ENCODE data around the gene FUT8. TPM values are rescaled to one million over a fixed set of nuclear protein-coding genes. Genes with fewer than 3 reads are reported as not detected.

Gene FUT8
- 113 and 117 TPM in 2 replicates for total RNA-seq

DNA sequence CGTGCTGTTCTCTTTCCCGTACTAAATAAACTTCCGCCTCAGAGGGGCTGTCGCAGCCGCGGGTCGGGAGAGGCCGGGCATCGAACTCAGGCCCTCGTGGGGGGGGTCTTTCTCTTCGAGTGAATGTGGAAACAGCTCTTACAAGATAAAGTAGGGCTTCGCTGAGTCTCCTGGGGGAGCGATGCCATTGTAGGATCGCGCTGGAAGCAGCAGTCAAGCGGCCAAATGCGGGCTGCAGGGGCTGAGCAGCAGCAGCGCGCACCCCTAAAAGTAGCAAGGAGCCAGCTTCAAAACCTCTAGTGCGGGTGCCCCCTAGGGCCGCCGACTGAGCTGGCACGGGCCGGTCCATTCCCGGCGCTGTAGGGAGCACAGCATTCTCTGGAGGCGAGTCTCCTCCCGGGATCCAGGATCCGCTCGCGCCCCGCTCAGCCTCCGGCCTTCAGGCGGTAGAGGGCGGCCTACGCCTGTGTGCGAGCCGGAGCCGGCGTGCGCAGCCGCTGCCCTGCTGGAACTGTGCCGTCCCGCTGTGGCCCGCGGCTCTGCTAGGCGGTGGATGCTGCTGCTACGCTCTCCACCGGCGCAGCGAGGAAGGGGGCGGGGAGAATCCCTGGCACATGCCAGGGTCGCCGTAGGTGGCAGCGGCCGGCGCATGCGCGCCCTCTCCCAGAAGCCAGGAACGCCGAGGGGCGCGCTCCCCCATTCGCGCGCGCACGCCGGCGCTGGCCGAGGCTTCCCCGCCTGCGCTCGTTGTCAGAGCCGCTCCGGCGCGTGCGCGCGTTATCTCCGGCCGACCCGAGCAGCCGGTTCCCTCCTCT lies at the start of gene FUT8:
Gene FUT8 (plus strand): TSS at position 699 of the 815 bp plus-strand sequence. CDS start 148,834 bp downstream, outside the sequence.
- intact Hi-C loops (cut with micrococcal nuclease), result loop anchor here (1.0 to 10.0 kb wide), 12 partner anchors 75 to 1833 kb away; partner anchors contain the start of genes MAX and PALS1

DNA sequence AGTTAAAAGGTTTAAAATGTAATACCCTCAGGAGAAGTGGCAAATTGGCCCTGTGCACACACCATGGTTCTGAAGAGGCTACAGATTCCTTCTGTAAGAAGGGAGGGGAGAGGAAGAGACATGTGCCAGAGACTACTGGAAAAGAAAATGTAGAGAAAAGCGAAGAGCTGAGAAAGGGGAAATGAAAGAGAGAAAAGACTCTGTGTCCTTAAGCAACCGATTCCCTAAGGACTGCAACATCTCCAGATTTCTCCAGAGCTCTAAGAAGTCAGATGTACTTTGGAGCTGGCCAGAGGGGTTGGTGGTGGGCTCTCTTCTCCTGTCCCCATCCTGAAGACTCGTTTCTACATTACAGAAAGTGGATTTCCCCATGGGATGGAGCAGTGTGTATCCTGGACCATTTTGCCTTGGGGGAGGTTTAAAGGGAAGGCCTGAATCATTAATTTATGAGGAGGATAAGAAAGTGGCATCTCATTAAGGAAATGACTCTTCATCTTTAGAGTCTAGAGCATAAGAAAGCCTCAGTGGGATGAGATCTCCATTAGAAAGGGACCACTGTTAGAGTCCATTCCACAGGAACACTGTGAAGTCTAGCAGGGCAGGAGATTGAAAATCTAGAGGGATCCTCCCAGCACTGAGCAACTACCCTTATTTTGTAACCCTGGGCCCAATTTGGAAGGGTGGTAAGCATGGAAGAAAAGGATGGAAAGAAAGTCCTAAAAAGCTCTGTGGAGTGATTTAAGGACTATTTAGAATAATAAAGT lies 45.5 kb upstream of the FUT8 start:
- intact Hi-C loops (cut with micrococcal nuclease), result no loop called here

DNA sequence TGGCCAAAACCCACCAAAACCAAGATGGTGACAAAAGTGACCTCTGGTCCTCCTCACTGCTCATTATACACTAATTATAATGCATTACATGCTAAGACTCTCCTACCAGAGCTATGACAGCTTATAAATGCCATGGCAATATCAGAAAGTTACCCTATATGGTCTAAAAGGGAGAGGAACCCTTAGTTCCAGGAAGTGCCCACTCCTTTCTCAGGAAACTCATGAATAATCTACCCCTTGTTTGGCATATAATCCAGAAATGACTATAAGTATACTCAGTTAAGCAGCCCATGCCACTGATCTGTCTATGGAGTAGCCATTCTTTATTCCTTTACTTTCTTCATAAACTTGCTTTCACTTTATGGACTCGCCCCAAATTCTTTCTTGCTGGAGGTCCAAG lies 43.0 kb upstream of the FUT8 start:
- intact Hi-C loops (cut with micrococcal nuclease), result no loop called here

DNA sequence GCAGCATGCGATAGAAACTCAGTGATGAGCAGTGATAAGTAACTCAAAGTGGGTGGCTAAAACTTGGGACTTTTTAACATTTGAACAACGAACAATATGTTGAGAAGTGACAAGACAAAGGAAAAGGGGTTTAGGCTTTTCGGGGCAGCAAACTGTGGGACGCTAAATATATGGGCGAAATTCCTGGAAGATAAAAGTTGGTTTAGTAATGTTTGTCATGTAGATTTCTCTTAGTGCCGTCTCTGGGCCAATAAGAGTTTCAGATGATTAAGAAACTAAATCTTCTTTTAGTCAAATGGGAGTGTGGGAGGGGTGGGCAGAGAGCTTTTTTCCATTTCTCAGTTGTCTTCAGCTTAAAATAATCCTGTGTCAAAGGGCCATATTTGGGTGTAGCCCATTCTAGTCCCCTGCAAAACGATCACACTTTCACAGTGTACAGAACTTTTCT lies 41.7 kb upstream of the FUT8 start:
- intact Hi-C loops (cut with micrococcal nuclease), result no loop called here

DNA sequence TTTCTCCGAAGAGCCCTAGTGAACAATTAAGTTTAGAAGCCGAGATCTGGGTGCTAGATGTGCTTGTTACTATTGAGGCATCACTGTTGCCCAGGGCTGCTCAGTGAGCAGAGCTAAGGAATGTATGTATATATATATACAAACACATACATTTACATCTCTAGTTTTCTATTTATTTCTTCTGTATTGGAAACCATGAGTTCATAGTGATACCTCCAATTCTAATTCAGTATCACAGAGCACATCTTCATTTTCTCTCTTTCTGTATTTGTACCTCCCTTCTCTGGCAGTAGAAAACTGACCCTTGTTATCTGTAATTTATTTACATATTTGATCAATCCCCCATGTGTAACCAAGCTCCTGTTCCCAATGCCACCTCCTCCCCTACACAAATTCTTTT lies 40.7 kb upstream of the FUT8 start:
- intact Hi-C loops (cut with micrococcal nuclease), result no loop called here

DNA sequence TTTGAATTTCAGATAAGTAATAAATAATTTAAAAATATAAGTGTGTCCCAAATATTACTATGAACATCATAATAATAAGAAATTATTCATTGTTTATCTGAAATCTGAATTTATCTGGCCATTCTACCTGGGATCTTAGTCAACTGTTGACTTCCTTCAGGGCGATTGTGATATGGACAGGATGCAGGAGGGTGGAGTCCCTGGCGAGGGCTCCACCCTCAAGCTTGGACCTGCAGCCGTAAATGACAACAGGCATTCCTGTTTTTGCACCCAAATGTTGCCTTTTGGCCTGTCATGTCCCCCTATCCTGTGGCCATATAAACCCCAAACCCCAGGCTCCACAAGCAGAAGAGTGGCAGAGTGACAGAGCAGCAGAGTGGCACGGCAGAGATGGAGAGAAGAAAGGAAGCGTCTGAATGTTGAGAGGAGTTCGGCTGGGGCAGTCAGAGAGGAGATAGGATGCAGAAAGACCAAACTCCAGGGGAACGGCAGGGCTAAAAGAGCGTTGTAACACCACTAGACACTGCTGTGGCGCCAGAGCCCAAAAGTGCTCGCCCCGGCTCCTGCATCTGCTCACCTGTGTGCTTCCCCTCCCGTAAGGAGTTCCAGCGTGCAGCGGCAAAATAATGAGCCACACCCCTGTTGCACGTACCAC lies 39.4 kb upstream of the FUT8 start:
- intact Hi-C loops (cut with micrococcal nuclease), result no loop called here

DNA sequence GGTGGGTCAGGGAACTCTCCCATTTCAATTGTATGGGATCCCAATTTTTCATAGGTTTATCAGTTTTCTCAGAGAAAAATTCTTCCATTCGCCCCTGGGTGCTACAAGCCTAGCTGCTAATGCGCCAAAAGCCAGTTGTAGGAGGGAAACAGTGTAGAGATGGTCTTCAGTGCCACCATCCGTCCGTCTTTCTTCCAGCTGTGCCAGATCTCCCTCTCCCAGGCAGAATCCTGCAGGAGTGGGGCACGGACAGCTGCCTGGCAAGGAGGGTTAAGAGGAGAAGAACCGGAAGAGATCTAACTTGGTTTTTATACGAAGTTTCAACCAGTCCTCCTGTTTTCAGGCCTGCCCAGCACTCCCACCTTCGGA lies 38.9 kb upstream of the FUT8 start:
- intact Hi-C loops (cut with micrococcal nuclease), result no loop called here

DNA sequence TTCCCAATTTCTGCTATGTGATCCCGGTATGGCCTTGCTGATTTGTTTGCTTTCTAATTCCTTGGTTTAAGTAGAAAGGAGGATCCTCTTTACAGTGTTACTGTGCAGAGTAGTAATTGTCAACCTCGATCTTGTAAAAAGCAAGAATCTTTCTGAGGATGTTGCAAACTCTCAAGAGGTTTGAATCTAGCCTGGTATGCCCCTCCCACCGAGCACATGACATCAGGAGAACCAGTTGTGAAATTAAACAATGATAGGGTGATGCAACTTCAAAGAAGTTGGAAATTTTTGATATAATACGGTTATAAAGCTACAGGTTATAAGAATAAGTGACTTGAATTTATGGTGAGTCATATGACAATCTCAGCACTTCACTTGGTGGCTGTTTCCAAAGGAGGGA lies 35.0 kb upstream of the FUT8 start:
- intact Hi-C loops (cut with micrococcal nuclease), result no loop called here

DNA sequence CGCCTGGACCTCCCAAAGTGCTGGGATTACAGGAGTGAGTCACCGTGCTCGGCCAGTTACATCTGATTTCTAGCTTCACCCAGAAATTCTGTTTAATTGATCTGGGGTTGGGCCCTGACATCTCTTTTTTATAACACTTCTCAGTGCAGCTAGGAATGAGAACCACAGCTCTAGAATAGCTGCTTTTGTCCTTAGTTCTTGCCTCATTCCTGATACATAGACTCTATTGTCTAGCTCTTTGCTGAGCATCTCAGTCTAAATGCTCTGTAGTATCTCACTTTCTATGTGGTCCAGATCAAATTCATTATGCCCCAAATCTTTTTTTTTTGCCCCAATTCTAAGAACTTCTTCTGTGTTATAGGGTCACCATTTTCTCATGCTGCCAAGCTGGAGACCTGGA lies 29.9 kb upstream of the FUT8 start:
- intact Hi-C loops (cut with micrococcal nuclease), result no loop called here

DNA sequence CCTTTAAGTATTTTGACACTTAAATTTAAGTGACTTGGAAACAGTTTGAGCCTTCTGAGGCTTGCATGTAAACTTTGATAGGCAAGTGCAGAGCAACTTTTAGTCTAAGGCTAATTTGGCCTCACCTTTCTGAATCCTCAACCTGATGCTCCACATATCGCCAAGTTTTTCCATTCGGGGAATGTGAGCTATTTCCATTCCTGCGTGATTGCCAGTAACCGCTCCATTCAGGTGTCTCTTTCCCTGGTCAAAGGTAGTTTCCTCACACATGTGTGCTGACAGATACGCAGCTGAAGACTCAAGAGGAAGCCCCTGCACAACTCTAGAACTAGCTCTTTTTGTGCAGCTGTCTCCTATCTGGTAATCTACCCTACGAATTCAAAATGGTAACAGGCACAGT lies 25.4 kb upstream of the FUT8 start:
- intact Hi-C loops (cut with micrococcal nuclease), result no loop called here

DNA sequence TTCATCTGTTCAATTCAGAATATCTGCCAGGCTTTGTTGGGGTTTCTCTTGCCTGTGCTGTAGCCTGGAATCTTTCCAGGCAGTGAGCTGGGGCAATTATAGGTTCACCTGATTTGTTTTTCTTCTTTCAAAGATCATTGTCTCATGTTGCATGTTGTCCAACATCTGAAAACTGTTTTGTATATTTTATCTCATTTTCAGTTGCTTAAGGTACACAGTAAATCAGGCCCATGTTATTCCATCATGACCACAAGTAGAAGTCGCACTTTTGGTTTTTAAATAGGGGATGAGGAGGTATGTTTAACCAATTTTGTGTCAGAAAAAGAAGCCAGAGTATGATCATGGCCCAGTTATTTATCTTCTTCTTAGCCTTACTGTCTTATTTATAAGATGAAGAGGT lies 24.9 kb upstream of the FUT8 start:
- intact Hi-C loops (cut with micrococcal nuclease), result no loop called here

DNA sequence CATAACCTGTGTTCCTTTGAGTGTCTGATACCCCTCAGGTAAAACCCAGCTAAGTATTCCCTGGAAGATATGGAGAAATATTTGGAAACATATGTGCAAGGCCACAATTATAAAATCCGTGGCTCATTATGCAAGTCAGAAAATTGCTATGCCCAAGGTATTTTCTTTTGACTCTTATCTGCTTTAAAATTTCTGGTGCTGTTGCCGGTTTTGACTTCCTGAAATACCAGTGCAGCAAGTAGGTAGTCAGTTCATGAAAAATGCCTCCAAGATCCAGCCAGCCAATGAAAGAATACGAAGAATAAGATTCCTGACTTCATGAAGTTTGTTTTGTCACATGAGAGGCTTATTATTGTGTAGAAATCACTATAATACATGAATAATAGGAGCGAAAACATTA lies 20.2 kb upstream of the FUT8 start:
- intact Hi-C loops (cut with micrococcal nuclease), result no loop called here

DNA sequence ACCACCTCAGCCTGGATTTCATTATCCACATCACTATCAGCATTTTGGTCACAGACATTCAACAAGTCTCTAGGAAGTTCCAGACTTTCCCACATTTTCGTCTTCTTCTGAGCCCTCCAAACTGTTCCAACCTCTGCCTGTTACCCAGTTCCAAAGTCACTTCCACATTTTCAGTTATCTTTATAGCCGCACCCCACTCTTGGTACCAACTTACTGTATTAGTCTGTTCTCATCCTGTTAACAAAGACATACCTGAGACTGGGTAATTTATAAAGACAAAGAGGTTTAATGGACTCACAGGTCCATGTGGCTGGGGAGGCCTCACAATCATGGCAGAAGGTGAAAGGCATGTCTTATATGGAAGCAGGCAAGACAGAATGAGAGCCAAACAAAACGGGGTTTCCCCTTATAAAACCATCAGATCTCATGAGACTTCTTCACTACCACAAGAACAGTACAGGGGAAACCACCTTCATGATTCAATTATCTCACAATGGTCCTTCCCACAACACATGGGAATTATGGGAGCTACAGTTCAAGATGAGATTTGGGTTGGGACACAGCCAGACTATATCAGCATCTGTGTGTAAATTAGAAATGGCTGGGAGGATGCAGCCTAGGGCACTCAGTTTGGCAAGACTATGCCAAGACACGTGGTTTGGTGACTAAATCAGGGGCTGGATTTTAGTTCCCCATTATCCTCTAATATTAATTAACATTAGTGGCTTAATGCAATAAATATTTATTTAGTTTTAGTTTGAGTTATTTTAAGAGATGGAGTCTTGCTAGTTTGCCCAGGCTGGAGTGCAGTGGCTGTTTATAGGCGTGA lies 16.2 kb upstream of the FUT8 start:
- intact Hi-C loops (cut with micrococcal nuclease), result no loop called here

DNA sequence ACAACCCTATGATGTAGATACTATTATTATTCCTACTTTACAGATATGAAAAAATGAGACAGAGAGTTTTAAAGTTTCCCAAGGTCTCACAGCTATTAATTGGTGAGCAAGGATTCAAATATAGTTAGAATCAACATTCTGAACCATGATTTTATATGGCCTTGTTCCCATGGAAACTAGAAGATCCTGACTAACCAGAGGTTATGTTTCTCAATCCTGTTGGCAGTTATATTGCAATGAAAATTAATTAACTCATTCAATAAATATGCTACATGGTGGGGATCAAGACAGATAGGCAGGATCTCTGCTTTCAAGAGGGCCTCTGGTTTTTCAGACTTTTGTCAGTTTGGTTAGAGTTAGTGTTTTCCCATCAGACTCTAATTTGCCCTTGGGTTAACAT lies 9.3 kb upstream of the FUT8 start:
- intact Hi-C loops (cut with micrococcal nuclease), result no loop called here

DNA sequence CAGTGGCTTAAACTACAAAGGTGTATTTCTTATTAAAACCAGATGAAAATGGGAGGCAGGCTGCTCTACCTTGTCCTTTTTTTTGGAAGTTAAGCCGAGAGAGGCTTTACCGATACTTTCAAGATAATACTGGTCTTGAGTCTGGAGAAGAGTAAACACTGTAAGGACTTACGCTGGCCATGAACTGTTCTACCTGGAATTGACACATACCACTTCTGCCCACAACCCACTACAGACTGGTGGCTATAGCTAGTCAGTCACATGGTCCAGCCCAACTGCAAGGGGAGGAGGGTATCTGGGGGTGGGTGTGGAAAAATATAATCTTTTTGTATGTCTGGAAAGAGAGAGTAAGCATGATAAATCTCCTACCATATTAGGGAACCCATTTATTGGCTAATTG lies 4.4 kb upstream of the FUT8 start:
- intact Hi-C loops (cut with micrococcal nuclease), result no loop called here

DNA sequence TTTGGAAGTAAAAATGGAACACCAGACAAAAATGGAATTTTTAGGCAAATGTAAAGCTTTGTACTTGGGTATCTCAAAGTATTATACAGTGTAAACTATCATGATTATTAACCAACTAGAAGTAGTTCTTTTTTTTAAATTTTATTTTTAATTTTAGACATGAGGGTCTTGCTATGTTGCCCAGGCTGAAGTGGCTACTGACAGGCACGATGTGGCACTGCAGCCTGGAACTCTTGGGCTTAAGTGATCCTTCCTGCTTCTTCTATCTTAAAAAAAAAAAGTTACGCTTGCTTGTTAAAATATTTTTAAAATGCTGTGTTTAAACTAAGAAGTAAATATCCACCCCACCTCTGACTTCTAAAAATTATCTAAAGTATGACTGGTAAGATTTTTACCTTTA lies 1.9 kb upstream of the FUT8 start:
- intact Hi-C loops (cut with micrococcal nuclease), result loop anchor here (5.0 to 10.0 kb wide), 7 partner anchors 108 to 1834 kb away; partner anchors contain the start of gene PALS1

DNA sequence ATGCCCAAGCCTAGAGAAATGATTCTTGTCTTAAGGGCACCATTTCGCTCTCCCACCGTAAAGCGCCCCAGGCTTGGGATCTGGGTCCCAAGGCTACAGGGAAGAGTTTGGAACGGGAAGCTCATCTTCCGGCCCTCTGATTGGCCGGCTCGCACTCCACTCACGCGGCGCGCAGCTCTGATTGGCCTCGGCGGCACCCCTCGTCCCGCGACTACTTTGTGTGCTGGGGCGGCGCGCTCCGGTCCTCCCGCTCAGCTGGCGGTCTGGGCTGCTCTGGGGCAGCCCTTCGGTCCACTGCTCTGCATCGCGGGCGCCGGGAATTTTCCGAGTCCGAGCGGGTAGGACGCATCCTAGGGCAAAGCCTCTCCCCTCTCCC lies 886 bp upstream of the FUT8 start:
- intact Hi-C loops (cut with micrococcal nuclease), result loop anchor here (1.0 to 10.0 kb wide), 12 partner anchors 75 to 1833 kb away; partner anchors contain the start of genes MAX and PALS1

DNA sequence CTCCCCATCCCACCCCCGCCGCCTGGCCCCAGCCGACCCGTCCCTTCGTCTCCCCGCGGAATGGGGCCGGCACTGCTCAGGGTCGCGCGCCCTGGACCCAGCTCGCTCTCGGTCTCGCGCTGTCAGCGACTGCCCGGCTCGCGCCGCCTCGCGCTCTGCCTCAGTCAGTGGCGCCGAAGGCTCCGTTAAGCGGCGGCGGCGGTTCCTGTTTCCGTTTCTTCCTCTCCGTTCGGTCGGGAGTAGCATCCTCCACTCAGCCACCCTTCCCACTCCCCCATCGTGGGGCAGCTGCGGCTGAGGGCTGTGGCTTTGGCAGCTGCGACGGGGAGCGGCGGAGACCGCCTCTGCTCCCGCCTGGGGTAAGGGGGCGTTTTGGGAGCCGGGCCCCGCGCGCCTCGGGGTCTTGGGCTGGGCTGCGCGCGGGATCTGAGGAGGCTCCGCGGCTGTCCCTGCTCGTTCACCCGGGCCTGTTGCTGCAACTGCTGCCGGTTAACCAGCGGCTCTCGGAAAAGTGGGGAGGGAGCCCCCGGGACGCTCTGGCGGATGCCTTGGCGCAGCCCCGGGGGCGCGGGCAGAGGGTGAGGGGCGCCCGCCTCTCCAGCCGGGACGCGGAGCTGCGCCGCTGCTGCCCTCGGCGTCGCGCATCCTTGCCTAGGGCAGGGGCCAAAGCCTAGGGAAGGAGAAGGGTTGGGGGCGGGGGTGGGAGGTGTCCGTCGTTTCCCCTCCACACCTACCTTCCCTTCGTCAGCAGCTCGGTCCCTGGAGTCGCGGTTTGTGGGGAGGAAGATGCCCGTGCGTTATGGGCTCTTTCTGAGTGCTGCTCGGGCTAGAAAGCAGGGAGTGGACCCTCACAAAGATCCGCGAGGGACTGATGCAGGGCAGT lies 567 bp downstream of the FUT8 start:
- intact Hi-C loops (cut with micrococcal nuclease), result loop anchor here (1.0 to 10.0 kb wide), 13 partner anchors 76 to 1832 kb away; partner anchors contain the start of genes MAX and PALS1

DNA sequence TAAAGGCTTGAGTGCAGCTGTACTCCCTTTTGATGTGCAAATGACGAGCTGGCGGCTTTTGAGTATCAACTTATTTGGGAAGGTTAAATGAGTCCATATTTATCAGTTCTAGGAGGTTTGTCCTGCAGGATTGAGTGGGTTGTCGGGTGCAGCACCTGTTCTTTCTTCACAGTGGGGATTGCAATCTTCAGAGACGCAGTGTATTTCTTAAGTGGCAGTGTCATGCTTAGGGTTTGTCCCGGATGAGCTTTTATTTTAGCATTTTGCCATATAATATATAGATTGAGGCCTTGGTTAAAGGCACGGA lies 1.2 kb downstream of the FUT8 start:
- intact Hi-C loops (cut with micrococcal nuclease), result loop anchor here (1.0 to 10.0 kb wide), 9 partner anchors 77 to 1831 kb away; partner anchors contain the start of gene PALS1
